ENCODE data around the gene CBX4.

Gene CBX4

DNA sequence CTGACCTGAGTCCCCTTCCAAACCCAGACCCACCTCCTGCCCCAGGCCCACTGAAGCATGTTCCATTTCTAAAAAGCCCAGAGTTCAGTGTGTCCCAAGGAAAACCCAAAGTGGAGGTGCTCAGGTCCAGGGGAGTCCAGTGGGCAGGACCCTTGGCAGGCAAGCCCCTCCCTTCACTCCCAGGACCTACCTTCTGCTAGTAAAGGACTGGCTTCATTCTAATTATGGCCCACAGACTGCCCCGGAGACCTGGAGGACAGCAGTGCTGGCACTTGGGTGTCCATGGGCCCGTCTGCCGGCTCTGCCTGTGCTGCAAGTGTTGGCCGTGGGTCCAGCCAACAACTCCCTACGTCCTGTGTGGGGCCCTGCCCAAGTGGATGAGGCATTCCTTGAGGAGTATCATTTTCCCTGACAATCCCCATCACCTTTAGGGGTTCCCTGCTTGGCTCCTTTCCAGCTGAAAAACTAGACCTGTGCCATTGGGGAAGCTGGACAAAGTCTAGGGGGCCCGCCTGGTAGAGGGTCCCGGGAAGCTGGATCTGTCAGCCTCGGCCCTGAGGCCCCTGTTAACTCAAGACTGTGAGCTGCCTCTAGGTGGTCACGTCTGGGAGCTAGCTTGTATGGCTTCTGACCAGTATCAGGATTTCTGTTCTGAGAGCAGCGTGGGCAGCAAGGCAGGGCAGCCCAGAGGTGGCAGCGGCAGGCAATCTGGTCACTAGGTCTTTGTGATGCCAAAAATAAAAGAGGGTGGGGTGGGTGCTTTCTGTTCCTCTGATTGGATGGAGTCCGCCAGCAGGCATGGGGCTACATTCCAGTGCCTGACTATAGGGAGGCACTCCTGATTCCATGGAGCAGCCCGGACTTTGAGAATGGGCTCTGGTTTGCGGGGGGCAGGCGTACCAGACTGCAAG, 53.1 kb downstream of the CBX4 start:
- no peak for DNase-seq

- DNase-seq = no peak
Measured at GRCh38 chr17:79785017-79785899, 54.0 kb downstream of the CBX4 start.

- DNase-seq = no peak
Measured at GRCh38 chr17:79784353-79785016, 54.8 kb downstream of the CBX4 start.

DNA sequence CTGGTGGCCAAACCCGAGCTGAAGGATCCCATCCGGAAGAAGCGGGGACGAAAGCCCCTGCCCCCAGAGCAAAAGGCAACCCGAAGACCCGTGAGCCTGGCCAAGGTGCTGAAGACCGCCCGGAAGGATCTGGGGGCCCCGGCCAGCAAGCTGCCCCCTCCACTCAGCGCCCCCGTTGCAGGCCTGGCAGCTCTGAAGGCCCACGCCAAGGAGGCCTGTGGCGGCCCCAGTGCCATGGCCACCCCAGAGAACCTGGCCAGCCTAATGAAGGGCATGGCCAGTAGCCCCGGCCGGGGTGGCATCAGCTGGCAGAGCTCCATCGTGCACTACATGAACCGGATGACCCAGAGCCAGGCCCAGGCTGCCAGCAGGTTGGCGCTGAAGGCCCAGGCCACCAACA, 55.3 kb downstream of the CBX4 start:
- no peak for DNase-seq
